GM21390 (cell line): Measurements from ENCODE around the gene PTPRG.

Source experiments
- ATAC-seq: cut with Tn5 transposase; IDR thresholded peaks from one replicate; pipeline ENCODE4 v1.9.1; 2021; ENCODE audit not compliant: unreplicated experiment

PTPRG gene

GRCh38 chr3:61562042-61562720 is 810 bp downstream of the PTPRG start:
- no peak for ATAC-seq

- ATAC-seq: no peak
Observed at GRCh38 chr3:61562721-61563312, 1.4 kb downstream of the PTPRG start.

DNA sequence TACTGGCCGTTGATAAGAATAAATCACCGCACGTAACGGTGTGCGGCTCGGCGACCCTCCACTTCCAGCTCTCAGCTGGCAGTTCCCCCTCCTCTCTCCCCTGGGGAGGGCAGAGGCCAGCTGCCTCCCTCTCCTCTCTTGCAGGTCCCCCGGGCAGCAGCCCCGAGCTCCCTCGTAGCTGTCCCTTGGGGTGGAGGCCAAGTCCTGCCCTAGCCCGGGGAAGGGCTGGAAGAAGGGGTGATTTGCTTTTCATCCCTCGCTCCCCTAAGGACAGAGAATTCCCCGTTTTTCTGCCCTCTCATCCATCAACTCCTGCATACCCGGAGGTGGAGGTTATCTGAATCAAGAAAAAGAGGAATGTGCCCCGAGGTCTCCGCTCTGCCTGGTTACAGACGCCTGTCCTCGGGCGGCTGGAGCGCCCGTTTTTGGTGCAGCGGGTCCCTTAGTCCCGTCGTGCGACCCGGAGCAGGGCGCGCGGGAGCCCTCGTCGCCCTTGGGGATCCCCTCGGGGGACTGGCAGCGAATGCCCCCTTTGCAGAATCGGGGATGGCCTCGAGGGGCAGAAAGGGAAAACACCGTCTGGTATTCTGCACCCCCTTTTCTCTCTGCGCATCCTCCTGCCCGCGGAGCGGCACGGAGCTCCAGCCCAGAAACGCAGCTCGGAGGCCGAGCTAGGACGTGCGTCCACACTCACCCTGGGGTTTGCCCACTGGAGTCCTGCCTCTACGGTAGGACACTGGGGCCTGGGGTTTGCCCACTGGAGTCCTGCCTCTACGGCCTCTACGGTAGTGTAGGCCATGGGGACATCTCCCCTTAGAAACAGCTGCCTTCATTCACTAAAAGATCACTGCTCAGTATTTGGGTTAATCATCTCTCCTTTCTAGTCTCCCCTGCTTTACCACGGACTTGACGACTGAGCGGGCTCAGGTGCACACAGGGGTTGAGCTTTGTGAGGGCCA is 2.2 kb downstream of the PTPRG start:
- ATAC-seq: no peak

DNA sequence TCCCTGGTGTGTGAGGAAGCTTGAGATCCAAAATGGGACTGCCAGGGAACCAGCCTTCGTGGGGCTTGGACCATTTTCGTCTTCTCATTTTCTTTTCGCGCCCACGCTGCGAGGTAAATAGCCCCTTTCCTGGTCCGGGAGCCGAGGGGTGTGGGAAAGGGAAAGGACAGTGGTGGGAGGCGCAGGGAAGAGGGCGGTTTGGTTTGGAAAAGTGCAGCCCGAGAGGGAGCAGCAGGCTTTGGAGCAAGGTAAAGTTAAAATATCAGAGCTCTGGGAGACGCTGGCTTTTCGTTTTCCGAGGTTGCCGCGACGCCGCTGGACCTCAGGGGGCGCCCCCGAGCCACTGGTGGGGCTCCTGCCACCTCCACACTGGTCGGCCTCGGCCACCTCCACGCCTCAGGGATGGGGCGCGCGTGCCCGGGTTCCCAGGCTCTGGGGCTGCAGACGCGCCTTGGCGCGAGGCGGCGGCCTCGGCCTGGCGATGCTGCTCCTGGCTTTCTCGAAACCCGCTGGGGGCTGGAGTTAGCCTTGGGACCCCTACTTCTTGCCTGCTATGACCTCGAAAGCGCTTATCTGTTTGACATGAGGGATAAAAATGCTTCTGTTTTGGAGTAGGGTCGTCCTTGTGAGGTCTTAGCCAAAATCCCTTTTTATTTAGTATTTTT is 3.2 kb downstream of the PTPRG start:
- ATAC-seq: no peak

DNA sequence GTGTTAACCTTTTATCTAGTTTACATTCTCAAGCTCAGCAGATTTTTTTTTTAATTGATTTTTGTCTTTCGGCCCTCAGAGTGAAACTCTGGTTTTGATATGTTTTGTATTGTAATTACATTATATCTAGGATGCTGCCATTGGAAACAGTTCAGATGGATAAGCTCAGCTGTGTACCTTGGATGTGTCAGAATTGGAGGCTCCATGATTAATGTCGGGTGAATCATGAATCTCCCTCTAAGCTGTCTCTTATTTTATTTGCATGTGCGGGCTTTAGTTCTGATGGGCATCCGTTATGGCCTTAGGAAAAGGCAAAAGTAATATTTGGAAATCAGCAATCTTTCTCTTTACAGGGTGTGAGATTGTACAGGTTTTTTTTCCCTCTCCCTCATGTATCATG is 4.2 kb downstream of the PTPRG start:
- ATAC-seq: no peak

DNA sequence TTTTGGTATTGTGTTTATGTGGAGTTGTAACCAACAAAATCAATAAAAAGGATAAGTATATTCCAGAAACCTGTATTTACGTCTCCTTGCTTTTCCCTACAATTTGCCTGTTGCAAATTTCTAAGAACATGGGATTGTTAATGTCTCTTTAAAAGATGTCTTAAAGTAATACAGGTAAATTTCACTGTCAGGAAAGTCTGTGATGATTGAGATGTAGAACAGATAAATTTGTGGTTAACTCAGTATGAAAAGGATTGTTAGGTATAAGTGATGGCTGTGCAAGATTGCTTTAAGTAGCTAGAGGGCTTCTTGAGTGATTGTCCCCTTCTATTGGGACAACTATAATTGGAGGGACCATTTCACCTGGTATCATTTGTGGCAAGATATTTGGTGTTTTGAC is 6.8 kb downstream of the PTPRG start:
- no peak for ATAC-seq

- ATAC-seq: no peak
Observed at GRCh38 chr3:61569856-61570580, 8.6 kb downstream of the PTPRG start.

- no peak for ATAC-seq
Observed at GRCh38 chr3:61570813-61571212, 9.4 kb downstream of the PTPRG start.

- no peak for ATAC-seq
Observed at GRCh38 chr3:61571516-61572336, 10.4 kb downstream of the PTPRG start.

GRCh38 chr3:61572879-61573278 is 11.5 kb downstream of the PTPRG start:
- no peak for ATAC-seq

- ATAC-seq: no peak
Observed at GRCh38 chr3:61573441-61573840, 12.1 kb downstream of the PTPRG start.

DNA sequence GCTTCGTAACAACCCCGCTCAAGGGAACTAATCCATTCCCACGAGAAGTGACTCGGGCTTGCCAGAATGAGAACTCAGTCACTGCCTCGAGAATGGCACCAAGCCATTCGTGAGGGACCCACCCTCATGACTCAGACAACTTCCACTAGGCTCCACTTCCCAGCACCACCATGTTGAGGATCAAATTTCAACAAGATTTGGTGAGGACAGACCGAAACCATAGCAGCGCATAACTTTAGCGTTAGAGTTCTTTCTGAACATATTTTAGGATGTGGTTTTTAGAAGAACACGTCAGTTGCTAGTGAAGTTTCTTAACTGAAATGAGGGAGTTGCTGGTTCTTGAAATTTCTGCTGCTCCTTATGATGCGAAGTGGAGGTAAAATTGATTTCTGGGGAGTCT is 13.5 kb downstream of the PTPRG start:
- no peak for ATAC-seq

GRCh38 chr3:61575893-61576292 is 14.5 kb downstream of the PTPRG start:
- no peak for ATAC-seq

GRCh38 chr3:61577760-61578159 is 16.4 kb downstream of the PTPRG start:
- ATAC-seq: no peak

DNA sequence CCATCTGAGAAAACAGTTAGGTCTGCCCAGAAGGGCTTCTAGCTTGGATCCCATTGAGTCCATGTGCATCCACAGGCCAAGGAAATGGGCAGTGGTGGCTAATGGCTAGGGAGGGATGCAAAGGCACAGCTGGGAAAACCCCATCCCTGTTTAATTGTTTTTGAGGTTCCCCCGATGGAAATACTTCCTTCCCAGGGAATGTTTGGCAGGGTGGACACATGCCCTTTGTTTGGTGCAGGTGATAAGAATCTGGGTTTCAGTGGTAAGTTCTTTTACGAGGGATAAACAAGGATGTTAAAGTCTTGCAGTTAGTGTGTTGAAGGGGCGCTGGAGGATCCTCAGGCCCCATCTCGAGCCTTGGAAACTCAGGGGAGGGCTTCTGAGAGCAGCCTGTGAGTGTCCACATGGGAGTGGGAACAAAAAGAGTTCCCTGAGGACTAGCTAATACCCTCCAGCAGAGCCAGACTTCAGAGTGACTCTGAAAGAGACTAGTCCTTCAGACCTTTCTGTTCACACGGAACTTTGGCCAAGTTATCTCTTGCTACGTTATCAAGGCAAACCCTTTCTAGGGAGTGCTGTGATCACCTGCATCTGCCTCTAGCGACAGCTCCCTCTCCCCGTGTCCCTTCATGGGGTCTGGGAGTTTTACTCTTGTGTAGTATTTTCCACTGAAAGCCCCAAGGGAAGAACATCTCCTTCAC is 17.4 kb downstream of the PTPRG start:
- no peak for ATAC-seq

DNA sequence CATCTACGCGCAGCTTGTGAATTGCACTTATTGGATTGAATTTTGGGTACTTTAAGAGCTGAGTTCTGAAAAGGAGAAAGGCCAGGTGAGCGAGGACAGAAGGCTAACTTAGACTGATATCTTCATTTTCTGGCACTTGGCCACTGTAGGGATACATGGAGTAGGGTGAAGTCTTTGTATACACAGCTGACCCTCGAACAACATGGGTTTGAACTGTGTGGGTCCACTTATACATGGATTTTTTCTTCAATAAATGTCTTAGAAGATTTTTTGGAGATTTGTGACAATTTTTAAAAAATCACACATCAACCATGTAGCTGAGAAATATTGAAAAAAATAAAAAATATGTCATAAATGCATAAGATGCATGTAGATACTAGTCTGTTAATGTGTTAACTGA is 18.3 kb downstream of the PTPRG start:
- no peak for ATAC-seq

- no peak for ATAC-seq
Observed at GRCh38 chr3:61580982-61581643, 19.7 kb downstream of the PTPRG start.

DNA sequence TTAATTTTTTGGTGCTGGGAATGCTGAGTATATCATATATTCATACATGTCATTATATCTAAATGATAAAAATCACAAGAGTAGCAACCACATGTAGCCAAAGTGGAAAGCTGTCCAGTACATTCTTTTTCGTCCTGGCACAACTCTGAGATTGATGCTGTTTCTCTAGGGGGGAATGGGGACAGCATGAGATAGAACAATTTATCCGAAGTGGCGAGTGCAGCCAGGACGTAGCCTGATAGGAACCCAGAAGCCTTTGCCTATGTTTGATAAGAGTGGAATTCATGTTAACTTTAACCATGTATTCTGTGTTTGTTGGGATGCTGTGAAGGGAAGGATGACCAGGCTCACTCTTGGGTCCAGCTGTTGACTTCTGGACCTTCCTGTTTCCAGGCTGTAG is 20.9 kb downstream of the PTPRG start:
- ATAC-seq: no peak

- ATAC-seq: no peak
Observed at GRCh38 chr3:61582846-61583245, 21.5 kb downstream of the PTPRG start.
